ENCODE results near the gene PELI2. TPM values are rescaled to one million over a fixed set of nuclear protein-coding genes. Genes with fewer than 3 reads are reported as not detected.
"Not testable (repeated sequence)": the region's sequence is repeated elsewhere in the genome, so short reads cannot be mapped to it uniquely, and the experiment has no call there.

The PELI2 gene
- total RNA-seq, 1 donor from 2014 or later = 9.1 TPM

GRCh38 chr14:56143025-56143424 lies 24.8 kb downstream of the PELI2 start:
- DNase-seq (ENCODE audit: low spot score) = no peak

GRCh38 chr14:56144176-56144575 lies 26.0 kb downstream of the PELI2 start:
- DNase-seq (ENCODE audit: low spot score) = no peak

GRCh38 chr14:56145181-56145769 lies 27.1 kb downstream of the PELI2 start:
- peak; percentile 43 for DNase-seq (ENCODE audit: low spot score)

- no peak for DNase-seq (ENCODE audit: low spot score)
These were observed 27.8 kb downstream of the PELI2 start for GRCh38 chr14:56145965-56146364.

- peak; percentile 53 for DNase-seq (ENCODE audit: low spot score)
These were observed 29.2 kb downstream of the PELI2 start for GRCh38 chr14:56147449-56147848.

- DNase-seq (ENCODE audit: low spot score) = peak; percentile 45
These were observed 30.0 kb downstream of the PELI2 start for GRCh38 chr14:56147986-56148901.

GRCh38 chr14:56149151-56149550 lies 30.9 kb downstream of the PELI2 start:
- peak; percentile 73 for DNase-seq (ENCODE audit: low spot score)

GRCh38 chr14:56149995-56150394 lies 31.8 kb downstream of the PELI2 start:
- peak; percentile 47 for DNase-seq (ENCODE audit: low spot score)

GRCh38 chr14:56150645-56151345 lies 32.6 kb downstream of the PELI2 start:
- no peak for DNase-seq (ENCODE audit: low spot score)

GRCh38 chr14:56152221-56152620 lies 34.0 kb downstream of the PELI2 start:
- no peak for DNase-seq (ENCODE audit: low spot score)

GRCh38 chr14:56153267-56153666 lies 35.1 kb downstream of the PELI2 start:
- no peak for DNase-seq (ENCODE audit: low spot score)

GRCh38 chr14:56154321-56154720 lies 36.1 kb downstream of the PELI2 start:
- no peak for DNase-seq (ENCODE audit: low spot score)

GRCh38 chr14:56156096-56156495 lies 37.9 kb downstream of the PELI2 start:
- no peak for DNase-seq (ENCODE audit: low spot score)

GRCh38 chr14:56159066-56159465 lies 40.9 kb downstream of the PELI2 start:
- DNase-seq (ENCODE audit: low spot score) = no peak

GRCh38 chr14:56160088-56160487 lies 41.9 kb downstream of the PELI2 start:
- no peak for DNase-seq (ENCODE audit: low spot score)

- DNase-seq (ENCODE audit: low spot score) = no peak
These were observed 43.4 kb downstream of the PELI2 start for GRCh38 chr14:56161658-56162057.

GRCh38 chr14:56162476-56162875 lies 44.3 kb downstream of the PELI2 start:
- no peak for DNase-seq (ENCODE audit: low spot score)

- not testable (repeated sequence) for DNase-seq (ENCODE audit: low spot score)
These were observed 48.4 kb downstream of the PELI2 start for GRCh38 chr14:56166579-56166978.

- DNase-seq (ENCODE audit: low spot score) = no peak
These were observed 49.9 kb downstream of the PELI2 start for GRCh38 chr14:56168007-56168616.

GRCh38 chr14:56170028-56170427 lies 51.8 kb downstream of the PELI2 start:
- no peak for DNase-seq (ENCODE audit: low spot score)

- DNase-seq (ENCODE audit: low spot score) = no peak
These were observed 52.7 kb downstream of the PELI2 start for GRCh38 chr14:56170877-56171422.

GRCh38 chr14:56172074-56172473 lies 53.9 kb downstream of the PELI2 start:
- DNase-seq (ENCODE audit: low spot score) = no peak
